Measurements from ENCODE around the gene IFNA7. TPM values are rescaled to one million over a fixed set of nuclear protein-coding genes. Genes with fewer than 3 reads are reported as not detected.
"Not testable (repeated sequence)": the region's sequence is repeated elsewhere in the genome, so short reads cannot be mapped to it uniquely, and the experiment has no call there.

IFNA7 gene
- total RNA-seq: not detected
- long read RNA-seq: 0 reads

DNA sequence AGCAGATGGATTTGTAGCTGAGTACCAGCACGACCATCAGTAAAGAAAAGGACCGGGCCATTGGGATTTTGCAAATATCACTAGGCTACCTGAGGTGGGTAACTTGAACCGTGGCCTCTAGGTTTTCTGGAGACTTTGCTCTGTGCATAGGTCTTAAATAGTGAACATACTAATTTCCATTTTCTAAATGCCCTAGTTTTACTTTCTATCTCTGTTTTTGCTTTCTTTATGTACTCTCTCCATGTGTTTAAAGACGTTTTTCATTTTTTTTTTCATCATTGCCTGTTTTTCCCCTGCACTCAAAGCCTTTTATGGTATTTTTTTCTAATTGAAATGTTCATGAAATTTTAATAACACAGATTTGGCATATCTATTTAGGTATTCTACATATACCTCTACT lies at the start of gene IFNA7:
TSS of gene IFNA7 (minus strand) at position 101 of the 400 bp plus-strand sequence. CDS start at position 61, 40 bp downstream.
- intact Hi-C loops (cut with DNase I); ATAC-seq; DNase-seq; H3K4me1 ChIP-seq; H3K9me3 ChIP-seq; H3K27ac ChIP-seq; H3K27me3 ChIP-seq; H3K36me3 ChIP-seq; H3K4me3 ChIP-seq: not testable (repeated sequence)

DNA sequence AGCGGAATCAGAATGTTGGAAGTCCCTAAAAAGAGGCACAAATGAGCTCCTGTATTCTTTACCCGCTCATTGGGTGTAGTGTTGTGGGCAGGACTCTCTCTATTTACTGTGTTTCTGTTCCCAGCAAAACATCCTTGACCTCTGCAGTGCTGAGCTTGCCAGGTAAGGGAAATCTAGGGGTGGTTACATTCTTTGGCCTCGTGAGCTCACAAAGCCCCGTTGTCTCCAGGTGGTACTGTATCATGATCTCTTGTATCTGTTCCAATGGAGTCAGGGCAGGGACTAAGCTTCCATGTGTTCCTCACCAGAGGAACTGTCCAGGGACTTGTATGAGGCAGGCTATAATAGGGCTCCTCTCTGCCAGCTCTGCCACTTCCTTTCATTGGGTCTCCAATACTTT lies 49.6 kb upstream of the IFNA7 start:
- no peaks in the 10 kb centered on the region for H3K9me3 ChIP-seq
- intact Hi-C loops (cut with DNase I): no loop called here
- no peak overlapping the region for H3K27ac ChIP-seq
- ATAC-seq: no peak
- no peaks in the 10 kb centered on the region for H3K36me3 ChIP-seq
- no peak for DNase-seq
- no peak overlapping the region for H3K4me3 ChIP-seq
- H3K27me3 ChIP-seq: peaks cover 17% of the 10 kb centered on the region
- H3K4me1 ChIP-seq: no peaks in the 10 kb centered on the region
- TF ChIP-seq CTCF (IDR thresholded peaks at IDR 0.05): no peak

DNA sequence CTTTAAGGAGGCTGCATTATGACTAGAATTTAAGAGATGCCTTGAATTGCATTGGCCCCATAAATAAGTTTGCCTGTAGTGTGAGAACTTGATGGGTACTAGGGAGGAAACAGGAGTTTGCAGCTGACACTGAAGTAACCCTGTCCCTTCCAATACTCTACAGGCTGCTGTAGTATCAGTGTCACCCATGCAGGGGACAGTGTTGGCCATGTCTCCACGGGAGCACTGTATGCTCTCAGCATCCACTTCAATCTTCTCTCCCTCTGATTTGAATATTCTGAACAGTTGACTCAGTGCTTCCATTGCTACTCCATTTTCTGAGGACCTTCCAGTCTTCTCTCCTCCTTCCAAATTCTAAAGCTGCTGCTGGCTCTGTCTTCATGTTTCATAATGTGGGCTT lies 49.2 kb upstream of the IFNA7 start:
- H3K27ac ChIP-seq: no peak overlapping the region
- no peak overlapping the region for H3K4me3 ChIP-seq
- ATAC-seq (no peak), DNase-seq (no peak)
- intact Hi-C loops (cut with DNase I): no loop called here
- no peaks in the 10 kb centered on the region for H3K9me3 ChIP-seq
- peaks cover 17% of the 10 kb centered on the region for H3K27me3 ChIP-seq
- no peaks in the 10 kb centered on the region for H3K4me1 ChIP-seq
- no peak for TF ChIP-seq CTCF (IDR thresholded peaks at IDR 0.05)
- no peaks in the 10 kb centered on the region for H3K36me3 ChIP-seq

DNA sequence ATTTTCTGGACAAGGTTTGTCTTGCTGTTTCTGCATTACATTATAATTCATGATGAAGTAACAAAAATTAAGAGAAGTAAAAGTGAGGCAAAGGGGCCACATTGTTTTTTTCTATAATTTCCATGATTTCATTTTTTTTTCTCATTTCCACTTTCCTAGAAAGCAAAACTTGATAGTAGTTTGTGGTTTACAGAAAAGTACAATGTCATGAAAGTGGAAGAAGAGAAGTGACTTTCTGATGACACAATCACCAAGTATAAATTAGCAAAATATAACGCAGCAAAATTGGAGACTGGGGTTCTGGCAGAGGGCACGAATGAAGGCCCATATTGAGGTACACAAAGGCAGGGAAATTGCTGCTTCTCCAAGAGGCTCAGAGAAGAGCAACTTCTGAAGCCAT lies 42.8 kb upstream of the IFNA7 start:
- TF ChIP-seq CTCF (IDR thresholded peaks at IDR 0.05): no peak
- no peak overlapping the region for H3K4me3 ChIP-seq
- peaks cover 10% of the 10 kb centered on the region for H3K27me3 ChIP-seq
- H3K27ac ChIP-seq: no peak overlapping the region
- intact Hi-C loops (cut with DNase I): no loop called here
- no peaks in the 10 kb centered on the region for H3K9me3 ChIP-seq
- ATAC-seq (no peak), DNase-seq (no peak)
- H3K36me3 ChIP-seq: no peaks in the 10 kb centered on the region
- H3K4me1 ChIP-seq: no peaks in the 10 kb centered on the region

GRCh38 chr9:21239911-21240310 lies 37.9 kb upstream of the IFNA7 start, which contains the start of gene IFNA14:
IFNA14 (minus strand) TSS chr9:21240005; CDS start chr9:21239935, 70 bp downstream.
- no peak for TF ChIP-seq CTCF (IDR thresholded peaks at IDR 0.05)
- no peaks in the 10 kb centered on the region for H3K9me3 ChIP-seq
- no peak within 1 kb of the TSS for H3K27ac ChIP-seq
- ATAC-seq (peak; percentile 36), DNase-seq (no peak)
- intact Hi-C loops (cut with DNase I): no loop called here
- no peaks in the 10 kb centered on the region for H3K36me3 ChIP-seq
- H3K4me3 ChIP-seq: no peak within 1 kb of the TSS
- no peaks in the 10 kb centered on the region for H3K4me1 ChIP-seq
- H3K27me3 ChIP-seq: peaks cover 7% of the 10 kb centered on the region

DNA sequence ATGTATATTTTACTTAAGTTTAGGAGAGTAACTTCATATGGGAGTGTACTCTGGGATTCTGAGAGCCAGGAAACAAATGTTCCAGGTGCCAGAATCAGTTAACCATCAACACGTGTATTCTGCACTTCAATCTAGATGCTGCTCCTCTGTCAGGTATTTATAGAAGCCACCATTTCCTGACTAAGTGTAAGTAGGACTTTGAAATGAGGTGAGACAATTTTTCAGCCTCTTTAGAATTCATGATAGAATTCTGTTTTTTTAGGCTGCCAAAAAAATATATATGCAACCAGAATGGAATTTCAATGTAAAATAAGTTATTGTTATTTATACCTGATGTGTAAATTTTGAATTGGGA lies 34.3 kb upstream of the IFNA7 start:
- H3K4me1 ChIP-seq; H3K4me3 ChIP-seq; H3K27me3 ChIP-seq; ATAC-seq; H3K9me3 ChIP-seq; H3K27ac ChIP-seq; H3K36me3 ChIP-seq; intact Hi-C loops (cut with DNase I); DNase-seq: not testable (repeated sequence)

Data from upper lobe of right lung (tissue), 1 donor.